ENCODE results near the gene PPP1R18. TPM values are rescaled to one million over a fixed set of nuclear protein-coding genes. Genes with fewer than 3 reads are reported as not detected.
"Not testable (repeated sequence)": the region's sequence is repeated elsewhere in the genome, so short reads cannot be mapped to it uniquely, and the experiment has no call there.

The PPP1R18 gene
- total RNA-seq, 1 donor from 2014 or later, result 33.1 TPM

- peak overlapping the region; percentile 97 for H3K27ac Mint-ChIP-seq
- peak; percentile 88 for DNase-seq (ENCODE audit: extremely low spot score, unreplicated experiment)
- H3K27me3 Mint-ChIP-seq, result peaks cover 11% of the 10 kb centered on the region
- peaks cover 3% of the 10 kb centered on the region for H3K9me3 Mint-ChIP-seq
- TF ChIP-seq CTCF (conservative IDR thresholded peaks at IDR 0.05), result peak; percentile 99
- peaks cover 45% of the 10 kb centered on the region for H3K36me3 Mint-ChIP-seq
- peaks cover 21% of the 10 kb centered on the region for H3K4me1 Mint-ChIP-seq (ENCODE audit: unreplicated experiment)
- peak overlapping the region; percentile 92 for H3K4me3 Mint-ChIP-seq
Observed at GRCh38 chr6:30722280-30723112, 36.1 kb upstream of the PPP1R18 start.

GRCh38 chr6:30722025-30722279 is 35.5 kb upstream of the PPP1R18 start:
- peak overlapping the region; percentile 97 for H3K27ac Mint-ChIP-seq
- peak overlapping the region; percentile 92 for H3K4me3 Mint-ChIP-seq
- not testable (repeated sequence) for H3K9me3 Mint-ChIP-seq; DNase-seq (ENCODE audit: extremely low spot score, unreplicated experiment)
- peaks cover 11% of the 10 kb centered on the region for H3K27me3 Mint-ChIP-seq
- peaks cover 25% of the 10 kb centered on the region for H3K4me1 Mint-ChIP-seq (ENCODE audit: unreplicated experiment)
- peaks cover 44% of the 10 kb centered on the region for H3K36me3 Mint-ChIP-seq

GRCh38 chr6:30721198-30722024 is 35.0 kb upstream of the PPP1R18 start:
- H3K36me3 Mint-ChIP-seq, result peaks cover 45% of the 10 kb centered on the region
- TF ChIP-seq CTCF (conservative IDR thresholded peaks at IDR 0.05), result peak; percentile 67
- H3K4me3 Mint-ChIP-seq, result peak overlapping the region; percentile 92
- peaks cover 11% of the 10 kb centered on the region for H3K27me3 Mint-ChIP-seq
- peak; percentile 97 for DNase-seq (ENCODE audit: extremely low spot score, unreplicated experiment)
- peaks cover 28% of the 10 kb centered on the region for H3K4me1 Mint-ChIP-seq (ENCODE audit: unreplicated experiment)
- peak overlapping the region; percentile 97 for H3K27ac Mint-ChIP-seq
- H3K9me3 Mint-ChIP-seq, result peaks cover 4% of the 10 kb centered on the region

- Mint-ChIP-seq H3K36me3 (peaks cover 46% of the 10 kb centered on the region), H3K4me1 (ENCODE audit: unreplicated experiment) (peaks cover 32% of the 10 kb centered on the region), H3K9me3 (peaks cover 4% of the 10 kb centered on the region), H3K27ac (peak overlapping the region; percentile 97), H3K27me3 (peaks cover 11% of the 10 kb centered on the region), H3K4me3 (peak overlapping the region; percentile 92)
- no peak for TF ChIP-seq CTCF (conservative IDR thresholded peaks at IDR 0.05)
- DNase-seq (ENCODE audit: extremely low spot score, unreplicated experiment), result peak; percentile 79
Observed at GRCh38 chr6:30720738-30721197, 34.3 kb upstream of the PPP1R18 start.

GRCh38 chr6:30719791-30720737 is 33.6 kb upstream of the PPP1R18 start, which contains the start of gene TUBB:
TUBB (plus strand) TSS chr6:30720352; CDS start chr6:30720507, 155 bp downstream.
- peaks cover 4% of the 10 kb centered on the region for H3K9me3 Mint-ChIP-seq
- H3K4me3 Mint-ChIP-seq, result peak within 1 kb of the TSS; percentile 92
- peak; percentile 97 for DNase-seq (ENCODE audit: extremely low spot score, unreplicated experiment)
- peaks cover 43% of the 10 kb centered on the region for H3K36me3 Mint-ChIP-seq
- H3K4me1 Mint-ChIP-seq (ENCODE audit: unreplicated experiment), result peaks cover 35% of the 10 kb centered on the region
- peaks cover 11% of the 10 kb centered on the region for H3K27me3 Mint-ChIP-seq
- peak; percentile 46 for TF ChIP-seq CTCF (conservative IDR thresholded peaks at IDR 0.05)
- peak within 1 kb of the TSS; percentile 97 for H3K27ac Mint-ChIP-seq
